HEK293 (cell line): ENCODE measurements around the gene ASCC2.

Source experiments
- CTCF ChIA-PET: fragments of 350-600 bp; formaldehyde crosslinking; extraction: SDS; loops from one replicate; lab custom pipeline; 2021; ENCODE audit warnings: antibody characterized with exemption; lab: Yijun Ruan, JAX
- POLR2A ChIA-PET: fragments of 300-600 bp; formaldehyde crosslinking; extraction: SDS; loops from one replicate; lab custom pipeline; 2020; ENCODE audit warnings: antibody characterized with exemption, inconsistent platforms; lab: Yijun Ruan, JAX
- H3K27ac ChIP-seq: fragments of 200-500 bp; sonication (Bioruptor generic); 2 replicates; pipeline ENCODE4 v1.5.1; 2014; ENCODE audit warnings: low read depth, low read length, control low read depth, inconsistent platforms; ENCODE audit errors: extremely low read depth
- H3K36me3 ChIP-seq, 2 experiments: fragments of 200-500 bp in 1 of 2; sonication (Bioruptor generic) in 1 of 2; 1 replicate in 1 of 2; 2 replicates in 1 of 2; pipeline ENCODE4 v1.5.1; 2014 to 2017; ENCODE audit warnings: inconsistent platforms in 2 of 2, low read length in 2 of 2; ENCODE audit not compliant: control insufficient read depth in 2 of 2, insufficient read depth in 1 of 2
- H3K4me1 ChIP-seq: fragments of 200-500 bp; sonication (Bioruptor generic); 2 replicates; pipeline ENCODE4 v1.5.1; 2014; ENCODE audit warnings: mild to moderate bottlenecking, low read length, inconsistent platforms; ENCODE audit not compliant: control insufficient read depth, insufficient read depth
- H3K4me3 ChIP-seq: 2 replicates; pipeline ENCODE4 v1.5.1; 2011; ENCODE audit warnings: low read depth, mild to moderate bottlenecking, control low read depth, low read length, moderate library complexity
- H3K9me3 ChIP-seq: fragments of 200-500 bp; sonication (Bioruptor generic); 2 replicates; pipeline ENCODE4 v1.5.1; 2014; ENCODE audit warnings: low read depth, low read length, inconsistent platforms; ENCODE audit not compliant: control insufficient read depth, insufficient read depth
- KLF16 ChIP-seq: fragments of 450-650 bp; formaldehyde crosslinking; IDR thresholded peaks from 2 replicates; pipeline ENCODE4 v1.5.1; 2017; ENCODE audit warnings: missing biosample characterization, missing genetic modification characterization
- KLF7 ChIP-seq: fragments of 450-650 bp; formaldehyde crosslinking; IDR thresholded peaks from 2 replicates; pipeline ENCODE4 v1.5.1; 2016; ENCODE audit warnings: missing biosample characterization, missing genetic modification characterization, borderline replicate concordance
- RBAK ChIP-seq: fragments of 450-650 bp; formaldehyde crosslinking; IDR thresholded peaks from 2 replicates; pipeline ENCODE4 v1.5.1; 2016; ENCODE audit warnings: missing biosample characterization, missing genetic modification characterization
- SP7 ChIP-seq: fragments of 450-650 bp; formaldehyde crosslinking; IDR thresholded peaks from 2 replicates; pipeline ENCODE4 v1.5.1; 2016; ENCODE audit warnings: missing biosample characterization, missing genetic modification characterization
- ZBTB48 ChIP-seq: fragments of 450-650 bp; formaldehyde crosslinking; IDR thresholded peaks from 2 replicates; pipeline ENCODE4 v1.5.1; 2016; ENCODE audit warnings: missing biosample characterization, missing genetic modification characterization
- ZBTB7A ChIP-seq: fragments of 450-650 bp; formaldehyde crosslinking; IDR thresholded peaks from 2 replicates; pipeline ENCODE4 v1.5.1; 2016; ENCODE audit warnings: low read depth, missing biosample characterization, missing genetic modification characterization
- ZFP37 ChIP-seq: fragments of 450-650 bp; formaldehyde crosslinking; IDR thresholded peaks from 2 replicates; pipeline ENCODE4 v1.5.1; 2016; ENCODE audit warnings: missing biosample characterization, missing genetic modification characterization
- ZNF146 ChIP-seq: fragments of 450-650 bp; formaldehyde crosslinking; IDR thresholded peaks from 2 replicates; pipeline ENCODE4 v1.5.1; 2016; ENCODE audit warnings: missing biosample characterization, missing genetic modification characterization
- ZNF157 ChIP-seq: fragments of 450-650 bp; formaldehyde crosslinking; IDR thresholded peaks from 2 replicates; pipeline ENCODE4 v1.5.1; 2016; ENCODE audit warnings: missing biosample characterization, missing genetic modification characterization
- ZNF221 ChIP-seq: fragments of 450-650 bp; formaldehyde crosslinking; IDR thresholded peaks from 2 replicates; pipeline ENCODE4 v1.5.1; 2017; ENCODE audit warnings: missing biosample characterization, missing genetic modification characterization, borderline replicate concordance
- ZNF266 ChIP-seq: fragments of 450-650 bp; formaldehyde crosslinking; IDR thresholded peaks from 2 replicates; pipeline ENCODE4 v1.5.1; 2016; ENCODE audit warnings: missing biosample characterization, missing genetic modification characterization, low read depth
- ZNF274 ChIP-seq, 2 experiments: fragments of 200-500 bp in 1 of 2; fragments of 450-650 bp in 1 of 2; sonication (Bioruptor generic) in 1 of 2; formaldehyde crosslinking in 1 of 2; IDR thresholded peaks; 2 replicates each; pipeline versions ENCODE4 v1.5.1 to v1.6.1; 2014 to 2016; ENCODE audit warnings: borderline replicate concordance in 1 of 2, inconsistent platforms in 1 of 2, low read length in 1 of 2, missing biosample characterization in 1 of 2, missing genetic modification characterization in 1 of 2
- ZNF350 ChIP-seq: fragments of 450-650 bp; formaldehyde crosslinking; IDR thresholded peaks from 2 replicates; pipeline ENCODE4 v1.5.0; 2017; ENCODE audit warnings: missing biosample characterization, mild to moderate bottlenecking, missing genetic modification characterization
- ZNF473 ChIP-seq: fragments of 450-650 bp; formaldehyde crosslinking; IDR thresholded peaks from 2 replicates; pipeline ENCODE4 v1.5.1; 2017; ENCODE audit warnings: missing biosample characterization, missing genetic modification characterization
- ZNF560 ChIP-seq: fragments of 450-650 bp; formaldehyde crosslinking; IDR thresholded peaks from 2 replicates; pipeline ENCODE4 v1.5.1; 2017; ENCODE audit warnings: missing biosample characterization, missing genetic modification characterization, borderline replicate concordance
- ZNF600 ChIP-seq: fragments of 450-650 bp; formaldehyde crosslinking; IDR thresholded peaks from 2 replicates; pipeline ENCODE4 v1.5.1; 2016; ENCODE audit warnings: missing biosample characterization, missing genetic modification characterization
- ZNF621 ChIP-seq: fragments of 450-650 bp; formaldehyde crosslinking; IDR thresholded peaks from 2 replicates; pipeline ENCODE4 v1.5.1; 2017; ENCODE audit warnings: missing biosample characterization, missing genetic modification characterization
- ZNF701 ChIP-seq: fragments of 450-650 bp; formaldehyde crosslinking; IDR thresholded peaks from 2 replicates; pipeline ENCODE4 v1.5.1; 2016; ENCODE audit warnings: missing biosample characterization, missing genetic modification characterization
- ZNF830 ChIP-seq: fragments of 450-650 bp; IDR thresholded peaks from 2 replicates; pipeline ENCODE4 v1.5.0; 2018; ENCODE audit warnings: missing biosample characterization, missing genetic modification characterization, low read depth, mild to moderate bottlenecking, moderate library complexity
- ZXDB ChIP-seq: fragments of 450-650 bp; formaldehyde crosslinking; IDR thresholded peaks from 2 replicates; pipeline ENCODE4 v1.5.1; 2016; ENCODE audit warnings: missing biosample characterization, missing genetic modification characterization
- TF ChIP-seq, protein P1 (sequence below): fragments of 450-650 bp; formaldehyde crosslinking; IDR thresholded peaks from 2 replicates; pipeline ENCODE4 v1.5.1; 2017; ENCODE audit warnings: missing biosample characterization, missing genetic modification characterization
- TF ChIP-seq, protein P2 (sequence below): fragments of 450-650 bp; formaldehyde crosslinking; IDR thresholded peaks from 2 replicates; pipeline ENCODE4 v1.5.1; 2016; ENCODE audit warnings: missing biosample characterization, missing genetic modification characterization
- TF ChIP-seq, protein P3 (sequence below): fragments of 450-650 bp; formaldehyde crosslinking; IDR thresholded peaks from 2 replicates; pipeline ENCODE4 v1.5.1; 2016; ENCODE audit warnings: missing biosample characterization, missing genetic modification characterization, low read depth
- TF ChIP-seq, protein P4 (sequence below): fragments of 450-650 bp; formaldehyde crosslinking; IDR thresholded peaks from 2 replicates; pipeline ENCODE4 v1.5.1; 2016; ENCODE audit warnings: missing biosample characterization, missing genetic modification characterization
- TF ChIP-seq, protein P5 (sequence below): fragments of 450-650 bp; IDR thresholded peaks from 2 replicates; pipeline ENCODE4 v1.5.1; 2018; ENCODE audit warnings: missing biosample characterization, mild to moderate bottlenecking, missing genetic modification characterization
- TF ChIP-seq, protein P6 (sequence below): fragments of 450-650 bp; IDR thresholded peaks from 2 replicates; pipeline ENCODE4 v1.5.1; 2018; ENCODE audit warnings: missing biosample characterization, missing genetic modification characterization

The ASCC2 gene

DNA sequence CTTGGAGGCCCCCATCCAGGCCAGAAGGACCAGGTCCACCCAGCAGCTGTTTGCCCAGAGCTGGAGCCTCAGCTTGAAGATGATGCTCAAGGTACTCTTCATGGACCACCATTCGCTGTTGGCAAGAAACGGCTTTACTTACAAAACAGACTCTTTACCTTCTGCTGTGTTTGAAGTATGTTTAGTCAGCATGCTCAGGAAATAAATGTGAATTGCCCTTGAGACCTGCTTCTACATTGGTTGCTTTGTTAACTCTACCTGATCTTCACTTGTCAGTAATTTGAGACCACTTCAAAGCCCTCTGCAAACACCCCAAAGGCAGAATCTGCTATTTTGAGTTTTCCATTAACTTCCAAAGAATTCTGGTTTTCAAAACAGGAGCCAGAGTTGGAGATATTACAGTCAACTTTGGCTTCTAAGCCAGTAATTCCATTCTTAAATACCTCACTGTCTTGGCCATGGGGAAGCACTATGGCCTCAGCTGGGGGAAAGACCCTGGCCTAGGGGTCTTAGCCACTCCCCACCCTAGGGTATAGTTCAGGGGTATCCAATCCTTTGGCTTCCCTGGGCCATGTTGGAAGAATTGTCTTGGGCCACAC is 68.3 kb downstream of the ASCC2 start:
- POLR2A ChIA-PET, result interaction anchor here (0.8 kb wide), 1 partner anchor 9 kb away, joined by 3 read pairs; no protein-coding TSS in a partner anchor

DNA sequence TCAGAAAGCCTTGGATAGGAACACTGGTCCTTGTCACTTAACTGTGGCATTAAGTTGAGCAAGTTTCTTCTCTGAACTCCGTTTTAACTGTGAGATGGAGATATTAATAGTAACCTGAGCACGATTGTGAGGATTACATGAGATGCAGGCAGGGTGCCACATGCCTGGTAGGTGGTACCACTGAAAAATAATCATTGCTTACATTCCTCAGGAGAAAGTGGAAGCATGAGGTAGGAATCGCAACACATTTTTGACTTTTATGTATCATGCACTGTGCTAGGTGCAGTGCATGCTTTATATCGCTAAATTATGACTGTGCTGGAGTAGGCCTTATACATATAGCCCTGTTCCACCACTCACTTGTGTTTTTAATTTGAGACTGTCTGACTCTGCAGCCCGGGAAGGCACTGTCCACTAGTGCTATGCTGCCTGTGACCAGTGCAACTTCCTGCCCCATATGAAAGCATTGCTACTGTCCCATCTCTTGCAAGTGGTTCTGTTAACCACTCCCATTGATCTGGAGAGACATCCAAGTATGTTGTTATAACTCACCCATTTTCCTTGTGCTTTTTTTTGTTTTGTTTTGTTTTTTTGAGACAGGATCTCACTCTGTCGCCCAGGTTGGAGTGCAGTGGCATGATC is 69.9 kb downstream of the ASCC2 start:
- H3K4me3 ChIP-seq, result peak overlapping the region; percentile 80
- peak overlapping the region; percentile 87; the same call in 1 of the 2 replicates for H3K27ac ChIP-seq
- peaks cover 2% of the 10 kb centered on the region; the same call in 1 of the 2 replicates for H3K4me1 ChIP-seq
- POLR2A ChIA-PET, result no interaction called here
- CTCF ChIA-PET, result interaction anchor here (0.6 kb wide), 1 partner anchor 81 kb away, joined by 4 read pairs; no protein-coding TSS in a partner anchor
- no peaks in the 10 kb centered on the region for H3K9me3 ChIP-seq
- H3K36me3 ChIP-seq, result peaks cover 11 to 32% of the 10 kb centered on the region in 2 experiments
- TF ChIP-seq, protein P1, sequence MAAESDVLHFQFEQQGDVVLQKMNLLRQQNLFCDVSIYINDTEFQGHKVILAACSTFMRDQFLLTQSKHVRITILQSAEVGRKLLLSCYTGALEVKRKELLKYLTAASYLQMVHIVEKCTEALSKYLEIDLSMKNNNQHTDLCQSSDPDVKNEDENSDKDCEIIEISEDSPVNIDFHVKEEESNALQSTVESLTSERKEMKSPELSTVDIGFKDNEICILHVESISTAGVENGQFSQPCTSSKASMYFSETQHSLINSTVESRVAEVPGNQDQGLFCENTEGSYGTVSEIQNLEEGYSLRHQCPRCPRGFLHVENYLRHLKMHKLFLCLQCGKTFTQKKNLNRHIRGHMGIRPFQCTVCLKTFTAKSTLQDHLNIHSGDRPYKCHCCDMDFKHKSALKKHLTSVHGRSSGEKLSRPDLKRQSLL (tag by site-specific recombination), result no peak
- TF ChIP-seq RBAK (tag by site-specific recombination) (no peak), ZFP37 (tag by site-specific recombination) (no peak), ZNF146 (tag by site-specific recombination) (no peak), ZXDB (tag by site-specific recombination) (no peak), ZNF830 (no peak), KLF7 (tag by site-specific recombination) (no peak), ZNF701 (tag by site-specific recombination) (no peak), ZNF473 (tag by site-specific recombination) (no peak), ZNF157 (tag by site-specific recombination) (no peak), ZNF600 (no peak), ZBTB48 (tag by site-specific recombination) (no peak)
- TF ChIP-seq, protein P2, sequence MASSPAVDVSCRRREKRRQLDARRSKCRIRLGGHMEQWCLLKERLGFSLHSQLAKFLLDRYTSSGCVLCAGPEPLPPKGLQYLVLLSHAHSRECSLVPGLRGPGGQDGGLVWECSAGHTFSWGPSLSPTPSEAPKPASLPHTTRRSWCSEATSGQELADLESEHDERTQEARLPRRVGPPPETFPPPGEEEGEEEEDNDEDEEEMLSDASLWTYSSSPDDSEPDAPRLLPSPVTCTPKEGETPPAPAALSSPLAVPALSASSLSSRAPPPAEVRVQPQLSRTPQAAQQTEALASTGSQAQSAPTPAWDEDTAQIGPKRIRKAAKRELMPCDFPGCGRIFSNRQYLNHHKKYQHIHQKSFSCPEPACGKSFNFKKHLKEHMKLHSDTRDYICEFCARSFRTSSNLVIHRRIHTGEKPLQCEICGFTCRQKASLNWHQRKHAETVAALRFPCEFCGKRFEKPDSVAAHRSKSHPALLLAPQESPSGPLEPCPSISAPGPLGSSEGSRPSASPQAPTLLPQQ (tag by site-specific recombination), result no peak
- TF ChIP-seq, protein P3, sequence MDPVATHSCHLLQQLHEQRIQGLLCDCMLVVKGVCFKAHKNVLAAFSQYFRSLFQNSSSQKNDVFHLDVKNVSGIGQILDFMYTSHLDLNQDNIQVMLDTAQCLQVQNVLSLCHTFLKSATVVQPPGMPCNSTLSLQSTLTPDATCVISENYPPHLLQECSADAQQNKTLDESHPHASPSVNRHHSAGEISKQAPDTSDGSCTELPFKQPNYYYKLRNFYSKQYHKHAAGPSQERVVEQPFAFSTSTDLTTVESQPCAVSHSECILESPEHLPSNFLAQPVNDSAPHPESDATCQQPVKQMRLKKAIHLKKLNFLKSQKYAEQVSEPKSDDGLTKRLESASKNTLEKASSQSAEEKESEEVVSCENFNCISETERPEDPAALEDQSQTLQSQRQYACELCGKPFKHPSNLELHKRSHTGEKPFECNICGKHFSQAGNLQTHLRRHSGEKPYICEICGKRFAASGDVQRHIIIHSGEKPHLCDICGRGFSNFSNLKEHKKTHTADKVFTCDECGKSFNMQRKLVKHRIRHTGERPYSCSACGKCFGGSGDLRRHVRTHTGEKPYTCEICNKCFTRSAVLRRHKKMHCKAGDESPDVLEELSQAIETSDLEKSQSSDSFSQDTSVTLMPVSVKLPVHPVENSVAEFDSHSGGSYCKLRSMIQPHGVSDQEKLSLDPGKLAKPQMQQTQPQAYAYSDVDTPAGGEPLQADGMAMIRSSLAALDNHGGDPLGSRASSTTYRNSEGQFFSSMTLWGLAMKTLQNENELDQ (tag by site-specific recombination), result no peak
- TF ChIP-seq, protein P4, sequence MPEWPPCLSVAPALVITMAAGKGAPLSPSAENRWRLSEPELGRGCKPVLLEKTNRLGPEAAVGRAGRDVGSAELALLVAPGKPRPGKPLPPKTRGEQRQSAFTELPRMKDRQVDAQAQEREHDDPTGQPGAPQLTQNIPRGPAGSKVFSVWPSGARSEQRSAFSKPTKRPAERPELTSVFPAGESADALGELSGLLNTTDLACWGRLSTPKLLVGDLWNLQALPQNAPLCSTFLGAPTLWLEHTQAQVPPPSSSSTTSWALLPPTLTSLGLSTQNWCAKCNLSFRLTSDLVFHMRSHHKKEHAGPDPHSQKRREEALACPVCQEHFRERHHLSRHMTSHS (tag by site-specific recombination), result no peak

More for the DNA sequence above, 68.3 kb downstream of the ASCC2 start:
- no peaks in the 10 kb centered on the region for H3K9me3 ChIP-seq
- H3K36me3 ChIP-seq, result peaks cover 11 to 32% of the 10 kb centered on the region in 2 experiments
- H3K4me1 ChIP-seq, result no peaks in the 10 kb centered on the region; the same call in 1 of the 2 replicates
- no peak for TF ChIP-seq ZNF621 (tag by site-specific recombination)
- TF ChIP-seq, protein P5, sequence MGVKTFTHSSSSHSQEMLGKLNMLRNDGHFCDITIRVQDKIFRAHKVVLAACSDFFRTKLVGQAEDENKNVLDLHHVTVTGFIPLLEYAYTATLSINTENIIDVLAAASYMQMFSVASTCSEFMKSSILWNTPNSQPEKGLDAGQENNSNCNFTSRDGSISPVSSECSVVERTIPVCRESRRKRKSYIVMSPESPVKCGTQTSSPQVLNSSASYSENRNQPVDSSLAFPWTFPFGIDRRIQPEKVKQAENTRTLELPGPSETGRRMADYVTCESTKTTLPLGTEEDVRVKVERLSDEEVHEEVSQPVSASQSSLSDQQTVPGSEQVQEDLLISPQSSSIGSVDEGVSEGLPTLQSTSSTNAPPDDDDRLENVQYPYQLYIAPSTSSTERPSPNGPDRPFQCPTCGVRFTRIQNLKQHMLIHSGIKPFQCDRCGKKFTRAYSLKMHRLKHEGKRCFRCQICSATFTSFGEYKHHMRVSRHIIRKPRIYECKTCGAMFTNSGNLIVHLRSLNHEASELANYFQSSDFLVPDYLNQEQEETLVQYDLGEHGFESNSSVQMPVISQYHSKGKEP (tag by site-specific recombination), result no peak
- no peak for TF ChIP-seq ZBTB7A (tag by site-specific recombination)
- TF ChIP-seq, protein P1 (tag by site-specific recombination), result no peak
- TF ChIP-seq ZNF274 (IDR thresholded peaks at IDR 0.05; ENCODE audit: low read length), result no peak
- no peak for TF ChIP-seq ZNF274 (tag by site-specific recombination; IDR thresholded peaks at IDR 0.05; ENCODE audit: borderline replicate concordance)
- no peak for TF ChIP-seq KLF16
- no peak for TF ChIP-seq ZNF350 (tag by site-specific recombination)
- TF ChIP-seq, protein P6, sequence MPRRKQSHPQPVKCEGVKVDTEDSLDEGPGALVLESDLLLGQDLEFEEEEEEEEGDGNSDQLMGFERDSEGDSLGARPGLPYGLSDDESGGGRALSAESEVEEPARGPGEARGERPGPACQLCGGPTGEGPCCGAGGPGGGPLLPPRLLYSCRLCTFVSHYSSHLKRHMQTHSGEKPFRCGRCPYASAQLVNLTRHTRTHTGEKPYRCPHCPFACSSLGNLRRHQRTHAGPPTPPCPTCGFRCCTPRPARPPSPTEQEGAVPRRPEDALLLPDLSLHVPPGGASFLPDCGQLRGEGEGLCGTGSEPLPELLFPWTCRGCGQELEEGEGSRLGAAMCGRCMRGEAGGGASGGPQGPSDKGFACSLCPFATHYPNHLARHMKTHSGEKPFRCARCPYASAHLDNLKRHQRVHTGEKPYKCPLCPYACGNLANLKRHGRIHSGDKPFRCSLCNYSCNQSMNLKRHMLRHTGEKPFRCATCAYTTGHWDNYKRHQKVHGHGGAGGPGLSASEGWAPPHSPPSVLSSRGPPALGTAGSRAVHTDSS (tag by site-specific recombination), result no peak
- TF ChIP-seq ZNF266 (tag by site-specific recombination), result no peak
- TF ChIP-seq ZNF221 (tag by site-specific recombination), result no peak
- no peak for TF ChIP-seq ZNF560 (tag by site-specific recombination)
- TF ChIP-seq SP7 (tag by site-specific recombination), result no peak
- TF ChIP-seq ZXDB (tag by site-specific recombination), result no peak
- H3K27ac ChIP-seq, result no peak overlapping the region
- no peak overlapping the region for H3K4me3 ChIP-seq
- CTCF ChIA-PET, result interaction anchor here (0.6 to 1.2 kb wide), 3 partner anchors 134 to 236 kb away, joined by 3 to 5 read pairs (median 3); no protein-coding TSS in a partner anchor
